ENCODE measurements around the gene ECT2L. TPM values are rescaled to one million over a fixed set of nuclear protein-coding genes. Genes with fewer than 3 reads are reported as not detected.

ECT2L gene
- not detected for total RNA-seq (ENCODE audit: unreplicated experiment)
- long read RNA-seq: 0 reads

GRCh38 chr6:138795809-138796603 lies at the start of gene ECT2L:
Gene ECT2L (plus strand): TSS chr6:138796087. CDS start chr6:138813275, 17,188 bp downstream.
- no peaks in the 10 kb centered on the region for H3K36me3 Mint-ChIP-seq (ENCODE audit: low read depth, unreplicated experiment)
- no peaks in the 10 kb centered on the region for H3K4me1 Mint-ChIP-seq (ENCODE audit: unreplicated experiment)
- peak; percentile 52 for DNase-seq (ENCODE audit: low spot score)
- TF ChIP-seq CTCF (IDR thresholded peaks at IDR 0.05; ENCODE audit: unreplicated experiment): no peak
- H3K9me3 Mint-ChIP-seq (ENCODE audit: unreplicated experiment): no peaks in the 10 kb centered on the region
- H3K4me3 Mint-ChIP-seq (ENCODE audit: unreplicated experiment): no peak within 1 kb of the TSS
- H3K27ac Mint-ChIP-seq (ENCODE audit: unreplicated experiment): peak within 1 kb of the TSS; percentile 14
- H3K27me3 Mint-ChIP-seq (ENCODE audit: unreplicated experiment): no peaks in the 10 kb centered on the region

GRCh38 chr6:138752017-138752416 lies 43.9 kb upstream of the ECT2L start:
- DNase-seq (ENCODE audit: low spot score): peak; percentile 4
- H3K9me3 Mint-ChIP-seq (ENCODE audit: unreplicated experiment): no peaks in the 10 kb centered on the region

GRCh38 chr6:138757136-138757535 lies 38.8 kb upstream of the ECT2L start:
- TF ChIP-seq CTCF (IDR thresholded peaks at IDR 0.05; ENCODE audit: unreplicated experiment): no peak
- H3K27ac Mint-ChIP-seq (ENCODE audit: unreplicated experiment): no peak overlapping the region
- H3K36me3 Mint-ChIP-seq (ENCODE audit: low read depth, unreplicated experiment): no peaks in the 10 kb centered on the region
- peaks cover 4% of the 10 kb centered on the region for H3K4me1 Mint-ChIP-seq (ENCODE audit: unreplicated experiment)
- no peak for DNase-seq (ENCODE audit: low spot score)
- H3K27me3 Mint-ChIP-seq (ENCODE audit: unreplicated experiment): no peaks in the 10 kb centered on the region
- no peaks in the 10 kb centered on the region for H3K9me3 Mint-ChIP-seq (ENCODE audit: unreplicated experiment)
- no peak overlapping the region for H3K4me3 Mint-ChIP-seq (ENCODE audit: unreplicated experiment)

More at GRCh38 chr6:138752017-138752416, 43.9 kb upstream of the ECT2L start:
- Mint-ChIP-seq H3K4me1 (ENCODE audit: unreplicated experiment) (no peaks in the 10 kb centered on the region), H3K27ac (ENCODE audit: unreplicated experiment) (no peak overlapping the region), H3K4me3 (ENCODE audit: unreplicated experiment) (no peak overlapping the region), H3K27me3 (ENCODE audit: unreplicated experiment) (no peaks in the 10 kb centered on the region), H3K36me3 (ENCODE audit: low read depth, unreplicated experiment) (no peaks in the 10 kb centered on the region)
- TF ChIP-seq CTCF (IDR thresholded peaks at IDR 0.05; ENCODE audit: unreplicated experiment): peak; percentile 30

GRCh38 chr6:138765896-138766655 lies 29.8 kb upstream of the ECT2L start:
- no peak for DNase-seq (ENCODE audit: low spot score)
- H3K9me3 Mint-ChIP-seq (ENCODE audit: unreplicated experiment): no peaks in the 10 kb centered on the region
- H3K4me3 Mint-ChIP-seq (ENCODE audit: unreplicated experiment): no peak overlapping the region

More at GRCh38 chr6:138765896-138766655, 29.8 kb upstream of the ECT2L start:
- no peak overlapping the region for H3K27ac Mint-ChIP-seq (ENCODE audit: unreplicated experiment)
- peak; percentile 86 for TF ChIP-seq CTCF (IDR thresholded peaks at IDR 0.05; ENCODE audit: unreplicated experiment)
- H3K36me3 Mint-ChIP-seq (ENCODE audit: low read depth, unreplicated experiment): no peaks in the 10 kb centered on the region
- no peaks in the 10 kb centered on the region for H3K27me3 Mint-ChIP-seq (ENCODE audit: unreplicated experiment)
- peaks cover 16% of the 10 kb centered on the region for H3K4me1 Mint-ChIP-seq (ENCODE audit: unreplicated experiment)

Measured in endothelial cell (in vitro differentiated cells).